Activated naive CD8-positive, alpha-beta T cell (primary cell): Measurements from ENCODE around the gene MEF2B.

ENCODE experiments used
- H3K27ac Mint-ChIP-seq: one replicate; pipeline ENCODE4 v1.8.0; 2021; ENCODE audit warnings: mixed read lengths
- H3K27me3 Mint-ChIP-seq: one replicate; pipeline ENCODE4 v1.8.0; 2021; ENCODE audit warnings: mixed read lengths
- H3K36me3 Mint-ChIP-seq: one replicate; pipeline ENCODE4 v1.8.0; 2021; ENCODE audit warnings: mixed read lengths
- H3K4me1 Mint-ChIP-seq: one replicate; pipeline ENCODE4 v1.8.0; 2021; ENCODE audit warnings: low read depth, mixed read lengths
- H3K4me3 Mint-ChIP-seq: one replicate; pipeline ENCODE4 v1.8.0; 2021; ENCODE audit warnings: mild to moderate bottlenecking, mixed read lengths
- H3K9me3 Mint-ChIP-seq: one replicate; pipeline ENCODE4 v1.8.0; 2021; ENCODE audit warnings: low read depth, mixed read lengths

The MEF2B gene

GRCh38 chr19:19134687-19135158 is 35.3 kb downstream of the MEF2B start:
- Mint-ChIP-seq H3K27ac (no peak overlapping the region), H3K4me1 (peaks cover 22% of the 10 kb centered on the region), H3K9me3 (no peaks in the 10 kb centered on the region), H3K36me3 (peaks cover 4% of the 10 kb centered on the region), H3K4me3 (no peak overlapping the region), H3K27me3 (no peaks in the 10 kb centered on the region)

DNA sequence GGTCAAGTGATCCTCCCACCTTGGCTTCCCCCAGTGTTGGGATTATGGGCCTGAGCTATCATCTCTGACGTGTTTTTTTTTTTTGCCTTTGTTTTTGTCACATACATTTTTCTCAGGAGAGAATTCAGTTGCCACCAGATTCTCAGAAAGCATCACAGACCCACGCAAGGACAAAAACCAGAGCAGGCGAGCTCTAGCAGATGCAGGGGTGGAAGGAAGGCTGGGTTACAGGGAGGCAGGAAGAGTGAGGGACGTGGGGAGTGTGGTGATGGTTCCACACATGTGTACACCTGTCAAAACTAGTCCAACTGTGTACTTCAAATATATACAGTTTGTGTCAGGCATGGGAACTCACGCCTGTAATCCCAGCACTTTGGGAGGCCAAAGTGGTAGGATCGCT is 36.1 kb downstream of the MEF2B start:
- H3K4me3 Mint-ChIP-seq = no peak overlapping the region
- H3K27ac Mint-ChIP-seq = no peak overlapping the region
- H3K36me3 Mint-ChIP-seq = peaks cover 4% of the 10 kb centered on the region
- H3K4me1 Mint-ChIP-seq = peaks cover 22% of the 10 kb centered on the region
- no peaks in the 10 kb centered on the region for H3K9me3 Mint-ChIP-seq
- no peaks in the 10 kb centered on the region for H3K27me3 Mint-ChIP-seq

GRCh38 chr19:19132912-19133311 is 37.2 kb downstream of the MEF2B start:
- Mint-ChIP-seq H3K4me1 (peaks cover 14% of the 10 kb centered on the region), H3K4me3 (no peak overlapping the region), H3K36me3 (peaks cover 8% of the 10 kb centered on the region), H3K27me3 (no peaks in the 10 kb centered on the region), H3K9me3 (no peaks in the 10 kb centered on the region), H3K27ac (no peak overlapping the region)

DNA sequence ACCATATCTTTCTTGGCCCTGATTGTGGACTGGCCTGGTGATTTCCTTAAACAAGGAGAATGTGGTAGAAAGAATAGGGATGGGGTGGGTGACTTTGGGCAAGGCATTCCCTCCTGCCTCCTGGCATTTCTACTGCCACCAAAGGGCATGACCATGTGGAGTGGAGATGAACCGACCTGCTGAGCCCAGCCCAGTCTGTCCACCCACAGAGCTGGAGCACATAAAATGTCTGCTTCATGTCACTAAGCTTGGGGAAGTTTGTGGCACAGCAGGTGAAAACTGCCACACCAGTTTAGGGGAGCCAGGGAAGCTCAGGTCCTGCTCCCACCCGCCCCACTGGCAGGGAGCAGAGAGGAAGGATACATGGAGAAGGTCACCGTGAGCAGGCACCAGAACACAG is 38.1 kb downstream of the MEF2B start:
- Mint-ChIP-seq H3K4me1 (peaks cover 7% of the 10 kb centered on the region), H3K4me3 (no peak overlapping the region)

DNA sequence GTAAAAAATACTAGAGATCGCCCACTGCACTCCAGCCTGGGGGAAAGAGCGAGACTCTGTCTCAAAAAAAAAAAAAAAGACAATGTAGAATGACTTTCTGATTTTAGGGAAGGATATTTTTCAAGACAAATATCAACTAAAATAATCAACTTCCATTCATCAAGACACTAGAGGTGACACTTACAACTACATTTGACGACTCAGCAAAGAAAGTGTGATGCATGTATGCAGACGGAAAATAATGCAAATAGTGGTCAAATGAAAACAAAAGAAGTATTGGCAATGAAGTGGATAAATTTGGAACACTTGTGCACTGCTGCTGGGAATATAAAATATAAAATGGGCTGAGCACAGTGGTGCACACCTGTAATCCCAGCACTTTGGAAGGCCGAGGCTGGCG is 44.0 kb downstream of the MEF2B start:
- Mint-ChIP-seq H3K9me3 (peaks cover 7% of the 10 kb centered on the region), H3K4me1 (no peaks in the 10 kb centered on the region), H3K4me3 (no peak overlapping the region), H3K27me3 (no peaks in the 10 kb centered on the region), H3K36me3 (peaks cover 20% of the 10 kb centered on the region), H3K27ac (no peak overlapping the region)

More for the DNA sequence above, 38.1 kb downstream of the MEF2B start:
- Mint-ChIP-seq H3K27me3 (no peaks in the 10 kb centered on the region), H3K27ac (no peak overlapping the region), H3K9me3 (no peaks in the 10 kb centered on the region), H3K36me3 (peaks cover 9% of the 10 kb centered on the region)

- Mint-ChIP-seq H3K27me3 (no peaks in the 10 kb centered on the region), H3K27ac (no peak overlapping the region), H3K9me3 (peaks cover 7% of the 10 kb centered on the region), H3K4me1 (no peaks in the 10 kb centered on the region), H3K4me3 (no peak overlapping the region), H3K36me3 (peaks cover 16% of the 10 kb centered on the region)
Observed at GRCh38 chr19:19123386-19123785, 46.7 kb downstream of the MEF2B start.

- Mint-ChIP-seq H3K9me3 (peaks cover 7% of the 10 kb centered on the region), H3K27ac (no peak overlapping the region), H3K4me3 (no peak overlapping the region), H3K4me1 (no peaks in the 10 kb centered on the region), H3K27me3 (no peaks in the 10 kb centered on the region), H3K36me3 (peaks cover 15% of the 10 kb centered on the region)
Observed at GRCh38 chr19:19122902-19123301, 47.2 kb downstream of the MEF2B start.

- Mint-ChIP-seq H3K27ac (no peak overlapping the region), H3K4me3 (no peak overlapping the region), H3K36me3 (peaks cover 14% of the 10 kb centered on the region), H3K27me3 (no peaks in the 10 kb centered on the region), H3K4me1 (no peaks in the 10 kb centered on the region), H3K9me3 (peaks cover 7% of the 10 kb centered on the region)
Observed at GRCh38 chr19:19121371-19121770, 48.7 kb downstream of the MEF2B start.

GRCh38 chr19:19120308-19121231 is 49.5 kb downstream of the MEF2B start:
- H3K27me3 Mint-ChIP-seq = no peaks in the 10 kb centered on the region
- H3K4me1 Mint-ChIP-seq = no peaks in the 10 kb centered on the region
- H3K36me3 Mint-ChIP-seq = peaks cover 14% of the 10 kb centered on the region
- no peak overlapping the region for H3K4me3 Mint-ChIP-seq
- no peak overlapping the region for H3K27ac Mint-ChIP-seq
- peaks cover 7% of the 10 kb centered on the region for H3K9me3 Mint-ChIP-seq

DNA sequence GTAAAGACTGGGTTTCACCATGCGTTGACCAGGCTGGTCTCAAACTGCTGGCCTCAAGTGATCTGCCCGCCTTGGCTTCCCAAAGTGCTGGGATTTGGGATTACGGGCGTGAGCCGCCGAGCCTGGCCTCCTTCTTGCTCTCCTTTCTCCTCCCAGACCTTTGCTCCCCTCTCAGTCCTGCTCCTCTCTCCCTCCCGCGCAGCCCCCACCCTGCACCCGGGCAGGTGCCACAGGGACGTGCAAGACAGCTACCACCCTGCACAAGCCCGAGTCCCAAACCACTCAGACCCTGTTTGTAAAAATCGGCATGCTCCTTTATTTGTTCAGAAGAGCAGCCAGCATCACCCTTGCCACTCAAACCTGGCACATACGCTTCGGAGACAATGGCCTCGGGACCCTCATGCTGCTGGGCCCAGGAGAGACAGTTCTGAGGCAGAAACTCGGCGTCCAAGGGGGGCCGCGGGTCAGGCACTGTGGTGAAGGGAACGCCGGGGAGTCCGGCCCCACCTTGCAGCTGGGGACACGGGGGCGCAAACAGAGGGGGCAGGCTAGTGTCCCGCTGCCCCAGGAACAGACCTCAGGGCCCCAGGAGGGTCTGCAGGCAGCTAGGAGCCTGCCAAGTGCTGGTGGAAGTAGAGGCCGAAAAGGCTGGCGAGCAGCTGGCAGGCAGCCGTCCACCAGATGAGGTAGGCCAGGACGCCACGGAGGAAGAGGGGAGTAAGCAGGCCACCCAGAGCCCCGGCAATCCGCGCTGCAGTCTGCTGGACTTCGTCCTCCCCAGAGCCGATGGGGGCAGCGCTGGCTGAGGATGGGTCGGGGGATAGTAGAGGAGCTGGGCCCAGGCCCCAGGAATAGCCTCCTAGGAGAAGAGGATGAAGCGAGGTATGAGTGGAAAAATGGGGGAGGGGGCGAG is 50.5 kb downstream of the MEF2B start:
- peaks cover 14% of the 10 kb centered on the region for H3K36me3 Mint-ChIP-seq
- H3K4me1 Mint-ChIP-seq = no peaks in the 10 kb centered on the region
- no peak overlapping the region for H3K27ac Mint-ChIP-seq
- no peak overlapping the region for H3K4me3 Mint-ChIP-seq
- no peaks in the 10 kb centered on the region for H3K27me3 Mint-ChIP-seq
- peaks cover 7% of the 10 kb centered on the region for H3K9me3 Mint-ChIP-seq

GRCh38 chr19:19115954-19116353 is 54.1 kb downstream of the MEF2B start:
- Mint-ChIP-seq H3K9me3 (no peaks in the 10 kb centered on the region), H3K36me3 (no peaks in the 10 kb centered on the region), H3K4me1 (peaks cover 3% of the 10 kb centered on the region), H3K27ac (no peak overlapping the region), H3K27me3 (no peaks in the 10 kb centered on the region), H3K4me3 (no peak overlapping the region)

DNA sequence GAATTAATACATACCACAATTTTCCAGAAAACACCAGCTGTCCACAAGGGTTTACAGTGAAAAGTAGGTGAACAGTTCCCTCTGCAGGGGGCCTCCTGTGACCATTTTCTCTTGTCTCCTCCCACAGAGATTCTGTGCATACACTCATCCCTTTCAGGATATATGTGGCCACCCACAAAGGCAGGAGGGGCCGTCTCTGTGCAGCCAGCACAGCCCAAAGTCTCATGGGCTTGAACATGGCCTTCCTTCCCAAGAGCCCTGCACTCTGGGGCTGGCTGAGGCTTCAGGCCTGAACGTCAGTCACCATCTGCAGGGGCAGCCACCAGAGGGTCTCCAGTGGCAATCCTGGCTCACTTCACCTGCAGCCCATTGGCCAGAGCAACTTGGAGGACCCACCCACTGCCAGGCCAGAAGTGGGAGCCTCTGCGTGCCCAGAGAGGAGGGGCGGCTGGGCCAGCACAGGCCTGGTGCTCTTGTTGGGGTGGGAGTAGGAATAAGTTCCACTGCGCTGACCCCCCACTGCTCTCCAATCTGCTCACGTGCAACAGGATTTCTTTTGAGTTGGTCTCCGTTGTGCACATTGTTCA is 56.9 kb downstream of the MEF2B start:
- Mint-ChIP-seq H3K4me1 (peaks cover 5% of the 10 kb centered on the region), H3K36me3 (no peaks in the 10 kb centered on the region), H3K9me3 (no peaks in the 10 kb centered on the region), H3K27me3 (no peaks in the 10 kb centered on the region), H3K4me3 (no peak overlapping the region), H3K27ac (no peak overlapping the region)

- H3K9me3 Mint-ChIP-seq = no peaks in the 10 kb centered on the region
- no peaks in the 10 kb centered on the region for H3K27me3 Mint-ChIP-seq
- H3K4me1 Mint-ChIP-seq = peaks cover 5% of the 10 kb centered on the region
- H3K36me3 Mint-ChIP-seq = no peaks in the 10 kb centered on the region
- no peak overlapping the region for H3K4me3 Mint-ChIP-seq
- H3K27ac Mint-ChIP-seq = no peak overlapping the region
Observed at GRCh38 chr19:19111967-19112580, 58.0 kb downstream of the MEF2B start.

DNA sequence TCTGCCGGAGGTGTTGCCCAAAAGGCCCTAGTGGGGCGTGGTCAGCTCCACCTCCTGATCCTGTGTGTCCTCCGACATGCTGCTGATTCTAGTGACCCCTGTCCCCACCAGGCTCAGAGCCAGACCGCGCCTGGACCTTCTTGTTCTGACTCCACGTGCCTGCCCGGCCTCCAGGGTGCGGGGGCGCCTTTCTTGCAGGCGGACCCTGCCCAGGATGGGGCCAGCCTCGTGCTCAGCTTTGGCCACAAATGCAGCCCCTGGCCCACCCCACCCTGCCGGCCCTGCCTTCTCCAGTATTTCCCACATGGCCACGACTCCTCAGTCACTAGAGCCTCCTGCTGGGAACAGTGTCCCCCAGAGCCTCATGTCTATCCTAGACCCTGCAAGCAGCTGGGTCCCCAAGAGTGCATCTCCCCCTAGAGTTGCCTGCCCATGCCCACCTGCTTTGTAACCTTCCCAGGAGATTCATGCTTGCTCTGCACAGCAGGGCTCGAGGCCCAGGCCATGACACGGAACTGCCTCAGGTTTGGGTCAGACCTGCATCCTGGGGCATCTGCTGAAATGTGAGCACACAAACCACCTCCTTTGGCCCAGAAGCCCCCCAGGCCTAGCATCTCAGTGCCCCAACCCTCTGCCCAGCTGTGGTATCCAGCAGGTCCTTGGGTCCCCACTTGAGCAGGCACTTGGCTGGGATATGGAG is 58.8 kb downstream of the MEF2B start:
- no peak overlapping the region for H3K4me3 Mint-ChIP-seq
- H3K9me3 Mint-ChIP-seq = no peaks in the 10 kb centered on the region
- H3K4me1 Mint-ChIP-seq = peaks cover 5% of the 10 kb centered on the region
- no peak overlapping the region for H3K27ac Mint-ChIP-seq
- H3K36me3 Mint-ChIP-seq = no peaks in the 10 kb centered on the region
- H3K27me3 Mint-ChIP-seq = no peaks in the 10 kb centered on the region
